CD14-positive monocyte (primary cell): Measurements from ENCODE around the gene DDC. TPM values are rescaled to one million over a fixed set of nuclear protein-coding genes. Genes with fewer than 3 reads are reported as not detected.

Experiments used
- DNase-seq, 3 donors: peaks; one replicate each; pipeline ENCODE4 v3.0.0-alpha.2; 2011 to 2022
- H2AFZ ChIP-seq: 2 replicates; pipeline ENCODE4 v1.6.0; 2012; ENCODE audit warnings: mild to moderate bottlenecking, low read depth, low read length, inconsistent platforms; ENCODE audit not compliant: insufficient read depth, poor library complexity, severe bottlenecking
- H3K27ac ChIP-seq, 2 donors: 1 replicate in 1 of 2; 2 replicates in 1 of 2; pipeline ENCODE4 v1.5.1; 2012 to 2013; ENCODE audit warnings: low read length in 2 of 2, control low read depth in 1 of 2, inconsistent platforms in 1 of 2, low read depth in 1 of 2, mild to moderate bottlenecking in 1 of 2
- H3K27me3 ChIP-seq, 2 donors: one replicate each; pipeline versions ENCODE4 v1.6.0 to v1.6.1; 2011 to 2013; ENCODE audit warnings: low read length in 2 of 2; ENCODE audit not compliant: control insufficient read depth in 2 of 2, insufficient read depth in 2 of 2
- H3K36me3 ChIP-seq, 2 donors: replicated peaks in 1 of 2; 1 replicate in 1 of 2; 2 replicates in 1 of 2; pipeline versions ENCODE4 v1.5.1 to v1.6.1; 2012 to 2013; ENCODE audit warnings: low read length in 2 of 2, control low read depth in 1 of 2, inconsistent platforms in 1 of 2, mild to moderate bottlenecking in 1 of 2; ENCODE audit not compliant: insufficient read depth in 2 of 2, control insufficient read depth in 1 of 2
- H3K4me1 ChIP-seq, 2 donors: 1 replicate in 1 of 2; 2 replicates in 1 of 2; pipeline versions ENCODE4 v1.5.1 to v1.6.1; 2012 to 2013; ENCODE audit warnings: low read length in 2 of 2, control low read depth in 1 of 2, inconsistent platforms in 1 of 2, mild to moderate bottlenecking in 1 of 2, moderate library complexity in 1 of 2; ENCODE audit not compliant: insufficient read depth in 2 of 2, control insufficient read depth in 1 of 2
- H3K4me2 ChIP-seq: replicated peaks from 2 replicates; pipeline ENCODE3; 2012; ENCODE audit warnings: low read length, moderate library complexity, mild to moderate bottlenecking; ENCODE audit not compliant: poor library complexity, severe bottlenecking; ENCODE audit errors: extremely low read depth
- H3K4me3 ChIP-seq, 3 experiments: fragments of 200-600 bp in 1 of 3; sonication (generic) in 1 of 3; replicated peaks in 1 of 3; 1 replicate in 2 of 3; 2 replicates in 1 of 3; pipeline ENCODE4 v1.5.1; 2011 to 2013; ENCODE audit warnings: low read length in 3 of 3, mild to moderate bottlenecking in 3 of 3, control low read depth in 2 of 3, low read depth in 2 of 3, inconsistent platforms in 1 of 3, moderate library complexity in 1 of 3
- H3K79me2 ChIP-seq: 2 replicates; pipeline ENCODE4 v1.6.0; 2012; ENCODE audit warnings: mild to moderate bottlenecking, control low read depth, inconsistent platforms, low read length, moderate library complexity; ENCODE audit not compliant: insufficient read depth
- H3K9ac ChIP-seq: 2 replicates; pipeline ENCODE4 v1.6.0; 2017; ENCODE audit warnings: low read length, mild to moderate bottlenecking; ENCODE audit not compliant: insufficient read depth, poor library complexity, severe bottlenecking
- H3K9me3 ChIP-seq, 2 donors: replicated peaks in 1 of 2; 1 replicate in 1 of 2; 2 replicates in 1 of 2; pipeline versions ENCODE4 v1.5.1 to v1.6.1; 2012 to 2013; ENCODE audit warnings: low read length in 2 of 2, control low read depth in 1 of 2; ENCODE audit not compliant: control insufficient read depth in 1 of 2, insufficient read depth in 1 of 2
- H4K20me1 ChIP-seq: 2 replicates; pipeline ENCODE4 v1.6.0; 2012; ENCODE audit warnings: mild to moderate bottlenecking, low read length, control low read depth, moderate library complexity; ENCODE audit not compliant: insufficient read depth
- H3K27ac Mint-ChIP-seq, 7 donors: one replicate each; pipeline ENCODE4 v1.8.0; 2020; ENCODE audit warnings: mild to moderate bottlenecking in 7 of 7, mixed read lengths in 7 of 7, moderate library complexity in 6 of 7, inconsistent platforms in 2 of 7
- H3K27me3 Mint-ChIP-seq, 3 donors: one replicate each; pipeline ENCODE4 v1.8.0; 2021 to 2022; ENCODE audit warnings: low read depth in 3 of 3, mild to moderate bottlenecking in 3 of 3, mixed read lengths in 3 of 3, moderate library complexity in 3 of 3, inconsistent platforms in 1 of 3
- H3K36me3 Mint-ChIP-seq, 2 donors: one replicate each; pipeline ENCODE4 v1.8.0; 2020; ENCODE audit warnings: mixed read lengths in 2 of 2, inconsistent platforms in 1 of 2, mild to moderate bottlenecking in 1 of 2
- H3K4me1 Mint-ChIP-seq: one replicate; pipeline ENCODE4 v1.8.0; 2020; ENCODE audit warnings: mild to moderate bottlenecking, mixed read lengths
- H3K4me3 Mint-ChIP-seq, 2 donors: one replicate each; pipeline ENCODE4 v1.8.0; 2020; ENCODE audit warnings: mild to moderate bottlenecking in 2 of 2, mixed read lengths in 2 of 2, moderate library complexity in 1 of 2
- H3K9me3 Mint-ChIP-seq, 7 donors: one replicate each; pipeline ENCODE4 v1.8.0; 2020 to 2022; ENCODE audit warnings: mixed read lengths in 7 of 7, mild to moderate bottlenecking in 6 of 7, moderate library complexity in 6 of 7, inconsistent platforms in 2 of 7
- CTCF ChIP-seq: fragments of 200-600 bp; IDR thresholded peaks from one replicate; pipeline ENCODE4 v1.8.0; 2022; ENCODE audit warnings: antibody characterized with exemption, mild to moderate bottlenecking
- WGBS: methylation state at CpG from one replicate; pipeline ENCODE4 v1.1.5; 2013; ENCODE audit warnings: missing lambda C conversion rate; ENCODE audit not compliant: insufficient coverage; 5-methylcytosine and 5-hydroxymethylcytosine counted together
- intact Hi-C, 2 donors: fragments of 100-400 bp; cut with micrococcal nuclease; formaldehyde crosslinking; loops; one replicate each; pipeline versions ENCODE4 v1.15.0 to v1.15.1; 2023
- polyA plus RNA-seq, 3 donors: library from polyadenylated mRNA; depleted of rRNA in 1 of 3; unstranded in 2 of 3; stranded (reverse) in 1 of 3; fragments of 300-500 nt in 2 of 3; fragments of >200 nt in 1 of 3; fragmentation: Illumina TruSeq in 2 of 3; gene quantifications; 1 replicate in 2 of 3; 2 replicates in 1 of 3; pipeline ENCODE4 v1.2.3, GENCODE V29; 2012 to 2021

The DDC gene
- polyA plus RNA-seq, 3 donors = not detected

- no peak overlapping the region for H3K4me3 Mint-ChIP-seq
- Histone ChIP-seq H3K27ac (no peak overlapping the region), H3K9ac (no peak overlapping the region), H3K4me3 (no peak overlapping the region), H4K20me1 (no peaks in the 10 kb centered on the region), H3K4me1 (no peaks in the 10 kb centered on the region), H3K27me3 (no peaks in the 10 kb centered on the region), H3K4me2 (no peak overlapping the region), H3K36me3 (no peaks in the 10 kb centered on the region), H3K79me2 (no peaks in the 10 kb centered on the region), H2AFZ (no peak overlapping the region), H3K9me3 (peaks cover 0 to 3% of the 10 kb centered on the region in 2 donors)
- 95% methylated on average over 4 of the region's 5 CpGs for WGBS
- DNase-seq = no peak
- intact Hi-C loops = no loop called here
- no peaks in the 10 kb centered on the region for H3K4me1 Mint-ChIP-seq
- no peak overlapping the region for H3K27ac Mint-ChIP-seq
- H3K27me3 Mint-ChIP-seq = no peaks in the 10 kb centered on the region
- H3K9me3 Mint-ChIP-seq = peaks cover 0 to 7% (median 0%) of the 10 kb centered on the region in 7 donors
- TF ChIP-seq CTCF = no peak
- H3K36me3 Mint-ChIP-seq = peaks cover 9 to 11% of the 10 kb centered on the region in 2 donors
Observed at GRCh38 chr7:50591098-50591479, 25.9 kb upstream of the DDC start.

GRCh38 chr7:50590535-50590934, 25.3 kb upstream of the DDC start:
- H3K27ac Mint-ChIP-seq = no peak overlapping the region
- TF ChIP-seq CTCF = no peak
- intact Hi-C loops = no loop called here
- no peak overlapping the region for H3K4me3 Mint-ChIP-seq
- Histone ChIP-seq H3K4me3 (no peak overlapping the region), H3K79me2 (no peaks in the 10 kb centered on the region), H3K4me2 (no peak overlapping the region), H3K27me3 (no peaks in the 10 kb centered on the region), H4K20me1 (no peaks in the 10 kb centered on the region), H3K36me3 (no peaks in the 10 kb centered on the region), H3K9me3 (peaks cover 0 to 3% of the 10 kb centered on the region in 2 donors), H3K27ac (no peak overlapping the region), H2AFZ (no peak overlapping the region), H3K9ac (no peak overlapping the region), H3K4me1 (no peaks in the 10 kb centered on the region)
- H3K9me3 Mint-ChIP-seq = peaks cover 0 to 10% (median 0%) of the 10 kb centered on the region in 7 donors
- no peaks in the 10 kb centered on the region for H3K27me3 Mint-ChIP-seq
- 96% methylated on average over 9 of the region's 13 CpGs for WGBS
- H3K36me3 Mint-ChIP-seq = peaks cover 9 to 11% of the 10 kb centered on the region in 2 donors
- no peak for DNase-seq
- no peaks in the 10 kb centered on the region for H3K4me1 Mint-ChIP-seq
